Measurements from ENCODE around the gene AGAP1. TPM values are rescaled to one million over a fixed set of nuclear protein-coding genes. Genes with fewer than 3 reads are reported as not detected.

AGAP1 gene
- total RNA-seq, 1 donor: 18.5 TPM

DNA sequence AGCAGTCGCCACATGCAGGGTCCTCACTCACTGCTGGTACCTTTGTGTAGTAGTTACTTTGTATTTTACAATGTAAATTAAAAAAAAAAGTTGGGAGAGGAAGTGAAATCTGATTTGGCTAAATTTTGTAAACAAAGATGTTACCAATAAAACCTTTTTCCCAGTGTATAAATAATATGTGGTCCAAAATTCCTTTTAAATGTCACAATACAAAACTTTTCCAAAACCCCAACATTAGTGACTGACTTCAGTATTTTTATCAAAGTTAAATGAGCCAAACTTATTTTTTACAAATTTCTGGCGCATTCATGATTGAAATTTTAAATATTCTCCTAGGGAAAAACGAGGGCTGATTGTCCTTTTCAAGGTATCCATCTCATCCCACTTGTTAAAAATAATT, 239.9 kb downstream of the AGAP1 start:
- Histone ChIP-seq H3K4me2 (ENCODE audit: insufficient read depth, low read length) (no peak overlapping the region), H3K79me2 (ENCODE audit: insufficient read depth, low read length) (no peaks in the 10 kb centered on the region), H3K27ac (ENCODE audit: low read depth, low read length) (no peak overlapping the region), H3K4me3 (ENCODE audit: insufficient read depth, low read length) (no peak overlapping the region), H3K4me1 (ENCODE audit: insufficient read depth, low read length) (no peaks in the 10 kb centered on the region), H3K27me3 (ENCODE audit: insufficient read depth, low read length) (no peaks in the 10 kb centered on the region), H2AFZ (ENCODE audit: low read length) (no peak overlapping the region), H3K9me3 (ENCODE audit: low read depth, low read length) (no peaks in the 10 kb centered on the region), H3K36me3 (ENCODE audit: insufficient read depth, low read length) (peaks cover 4% of the 10 kb centered on the region), H4K20me1 (ENCODE audit: insufficient read depth, low read length) (peaks cover 15% of the 10 kb centered on the region)
- no peak for DNase-seq (ENCODE audit: insufficient read length, low spot score, missing footprints)
- TF ChIP-seq, protein P1, sequence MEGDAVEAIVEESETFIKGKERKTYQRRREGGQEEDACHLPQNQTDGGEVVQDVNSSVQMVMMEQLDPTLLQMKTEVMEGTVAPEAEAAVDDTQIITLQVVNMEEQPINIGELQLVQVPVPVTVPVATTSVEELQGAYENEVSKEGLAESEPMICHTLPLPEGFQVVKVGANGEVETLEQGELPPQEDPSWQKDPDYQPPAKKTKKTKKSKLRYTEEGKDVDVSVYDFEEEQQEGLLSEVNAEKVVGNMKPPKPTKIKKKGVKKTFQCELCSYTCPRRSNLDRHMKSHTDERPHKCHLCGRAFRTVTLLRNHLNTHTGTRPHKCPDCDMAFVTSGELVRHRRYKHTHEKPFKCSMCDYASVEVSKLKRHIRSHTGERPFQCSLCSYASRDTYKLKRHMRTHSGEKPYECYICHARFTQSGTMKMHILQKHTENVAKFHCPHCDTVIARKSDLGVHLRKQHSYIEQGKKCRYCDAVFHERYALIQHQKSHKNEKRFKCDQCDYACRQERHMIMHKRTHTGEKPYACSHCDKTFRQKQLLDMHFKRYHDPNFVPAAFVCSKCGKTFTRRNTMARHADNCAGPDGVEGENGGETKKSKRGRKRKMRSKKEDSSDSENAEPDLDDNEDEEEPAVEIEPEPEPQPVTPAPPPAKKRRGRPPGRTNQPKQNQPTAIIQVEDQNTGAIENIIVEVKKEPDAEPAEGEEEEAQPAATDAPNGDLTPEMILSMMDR (IDR thresholded peaks at IDR 0.05; ENCODE audit: extremely low read depth, low read depth, low read length): no peak

DNA sequence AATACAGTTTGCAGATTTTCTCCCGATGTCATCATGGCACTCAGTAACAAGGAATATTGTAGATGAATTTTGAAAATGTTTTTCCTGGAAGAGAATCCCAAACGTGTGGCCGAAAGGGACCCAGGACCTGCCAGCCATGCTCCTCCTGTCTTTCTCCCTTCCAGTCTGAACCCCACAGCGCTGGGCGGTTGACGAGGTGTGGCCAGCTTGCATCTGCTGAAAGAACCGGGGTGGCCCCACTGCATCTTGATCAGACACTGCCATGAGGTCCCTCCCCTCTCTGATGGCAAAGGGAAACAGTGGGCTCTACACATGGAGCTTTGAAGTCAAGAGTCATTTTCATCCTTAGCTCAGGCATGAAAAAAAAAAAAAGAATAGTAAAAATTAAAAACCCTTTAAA, 240.3 kb downstream of the AGAP1 start:
- Histone ChIP-seq H3K4me3 (ENCODE audit: insufficient read depth, low read length) (no peak overlapping the region), H2AFZ (ENCODE audit: low read length) (no peak overlapping the region), H4K20me1 (ENCODE audit: insufficient read depth, low read length) (peaks cover 15% of the 10 kb centered on the region), H3K27me3 (ENCODE audit: insufficient read depth, low read length) (no peaks in the 10 kb centered on the region), H3K9me3 (ENCODE audit: low read depth, low read length) (no peaks in the 10 kb centered on the region), H3K36me3 (ENCODE audit: insufficient read depth, low read length) (peaks cover 4% of the 10 kb centered on the region), H3K4me1 (ENCODE audit: insufficient read depth, low read length) (no peaks in the 10 kb centered on the region), H3K27ac (ENCODE audit: low read depth, low read length) (no peak overlapping the region), H3K4me2 (ENCODE audit: insufficient read depth, low read length) (no peak overlapping the region), H3K79me2 (ENCODE audit: insufficient read depth, low read length) (no peaks in the 10 kb centered on the region)
- TF ChIP-seq, protein P1 (IDR thresholded peaks at IDR 0.05; ENCODE audit: extremely low read depth, low read depth, low read length): no peak
- DNase-seq (ENCODE audit: insufficient read length, low spot score, missing footprints): no peak

DNA sequence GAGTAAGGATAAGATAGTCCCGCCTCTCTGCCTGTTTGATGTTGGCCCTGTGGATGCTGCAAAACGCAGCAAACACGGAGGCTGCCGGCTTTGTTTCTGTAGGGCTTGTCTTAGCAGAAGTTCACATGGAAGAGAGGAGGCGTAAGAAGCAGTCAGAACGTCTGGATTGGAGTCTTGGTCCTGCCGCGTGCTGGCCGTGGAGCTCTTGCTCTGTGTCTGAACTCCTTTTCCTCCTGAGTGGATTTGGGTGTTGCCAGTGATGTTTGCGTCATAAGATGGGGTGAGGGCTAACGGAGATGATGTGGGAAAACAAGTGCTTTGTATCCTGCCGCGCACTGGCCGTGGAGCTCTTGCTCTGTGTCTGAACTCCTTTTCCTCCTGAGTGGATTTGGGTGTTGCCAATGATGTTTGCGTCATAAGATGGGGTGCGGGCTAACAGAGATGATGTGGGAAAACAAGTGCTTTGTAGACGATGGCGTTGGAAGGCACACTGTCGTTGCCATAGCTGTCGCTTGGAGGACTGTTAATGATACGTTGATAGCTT, 240.9 kb downstream of the AGAP1 start:
- DNase-seq (ENCODE audit: insufficient read length, low spot score, missing footprints): no peak
- Histone ChIP-seq H3K9me3 (ENCODE audit: low read depth, low read length) (no peaks in the 10 kb centered on the region), H3K27ac (ENCODE audit: low read depth, low read length) (no peak overlapping the region), H3K27me3 (ENCODE audit: insufficient read depth, low read length) (no peaks in the 10 kb centered on the region), H3K79me2 (ENCODE audit: insufficient read depth, low read length) (no peaks in the 10 kb centered on the region), H2AFZ (ENCODE audit: low read length) (no peak overlapping the region), H3K4me3 (ENCODE audit: insufficient read depth, low read length) (no peak overlapping the region), H3K4me2 (ENCODE audit: insufficient read depth, low read length) (no peak overlapping the region), H3K4me1 (ENCODE audit: insufficient read depth, low read length) (no peaks in the 10 kb centered on the region), H4K20me1 (ENCODE audit: insufficient read depth, low read length) (peaks cover 15% of the 10 kb centered on the region), H3K36me3 (ENCODE audit: insufficient read depth, low read length) (peaks cover 4% of the 10 kb centered on the region)
- TF ChIP-seq, protein P1 (IDR thresholded peaks at IDR 0.05; ENCODE audit: extremely low read depth, low read depth, low read length): no peak

DNA sequence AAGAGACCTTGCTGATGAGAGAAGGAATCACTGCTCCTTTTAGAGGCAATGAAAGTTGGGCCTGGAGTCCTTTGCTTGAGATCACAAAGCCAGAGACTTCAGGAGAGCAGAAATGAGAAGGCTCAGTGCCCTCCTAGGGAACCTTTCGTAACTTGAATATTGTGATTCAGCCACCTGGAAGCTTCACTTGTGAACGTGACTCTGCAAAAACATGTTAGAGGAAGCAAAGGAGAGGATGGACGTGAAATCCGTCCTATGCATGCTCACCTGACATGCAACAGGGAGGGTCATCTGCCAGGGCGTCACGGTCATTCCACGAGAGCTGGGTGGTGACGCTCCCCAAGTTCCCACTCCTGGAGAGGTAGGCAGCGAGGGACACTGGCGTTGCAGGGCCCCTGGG, 243.6 kb downstream of the AGAP1 start:
- Histone ChIP-seq H4K20me1 (ENCODE audit: insufficient read depth, low read length) (peaks cover 17% of the 10 kb centered on the region), H3K36me3 (ENCODE audit: insufficient read depth, low read length) (peaks cover 9% of the 10 kb centered on the region), H3K4me1 (ENCODE audit: insufficient read depth, low read length) (no peaks in the 10 kb centered on the region), H3K27me3 (ENCODE audit: insufficient read depth, low read length) (no peaks in the 10 kb centered on the region), H3K27ac (ENCODE audit: low read depth, low read length) (no peak overlapping the region), H3K79me2 (ENCODE audit: insufficient read depth, low read length) (no peaks in the 10 kb centered on the region), H3K4me3 (ENCODE audit: insufficient read depth, low read length) (no peak overlapping the region), H3K9me3 (ENCODE audit: low read depth, low read length) (no peaks in the 10 kb centered on the region), H2AFZ (ENCODE audit: low read length) (no peak overlapping the region), H3K4me2 (ENCODE audit: insufficient read depth, low read length) (no peak overlapping the region)
- TF ChIP-seq, protein P1 (IDR thresholded peaks at IDR 0.05; ENCODE audit: extremely low read depth, low read depth, low read length): no peak
- DNase-seq (ENCODE audit: insufficient read length, low spot score, missing footprints): no peak
